Osteocyte (in vitro differentiated cells): ENCODE data around the gene ULK1. TPM values are rescaled to one million over a fixed set of nuclear protein-coding genes. Genes with fewer than 3 reads are reported as not detected.

Experiments used
- DNase-seq: peaks from one replicate; pipeline ENCODE4 v3.0.0; 2021; ENCODE audit warnings: mixed read lengths; ENCODE audit not compliant: unreplicated experiment; ENCODE audit errors: extremely low spot score
- H3K27ac Mint-ChIP-seq: one replicate; pipeline ENCODE4 v1.8.0; 2021; ENCODE audit warnings: mild to moderate bottlenecking, mixed read lengths; ENCODE audit not compliant: unreplicated experiment
- H3K27me3 Mint-ChIP-seq: one replicate; pipeline ENCODE4 v1.8.0; 2021; ENCODE audit warnings: mixed read lengths; ENCODE audit not compliant: unreplicated experiment
- H3K36me3 Mint-ChIP-seq: one replicate; pipeline ENCODE4 v1.8.0; 2021; ENCODE audit warnings: mixed read lengths; ENCODE audit not compliant: unreplicated experiment
- H3K4me1 Mint-ChIP-seq: one replicate; pipeline ENCODE4 v1.8.0; 2021; ENCODE audit warnings: mixed read lengths; ENCODE audit not compliant: unreplicated experiment
- H3K4me3 Mint-ChIP-seq: one replicate; pipeline ENCODE4 v1.8.0; 2021; ENCODE audit warnings: mild to moderate bottlenecking, moderate library complexity, mixed read lengths; ENCODE audit not compliant: unreplicated experiment
- H3K9me3 Mint-ChIP-seq: one replicate; pipeline ENCODE4 v1.8.0; 2021; ENCODE audit warnings: mixed read lengths; ENCODE audit not compliant: unreplicated experiment
- total RNA-seq: library from RNA; stranded (reverse); gene quantifications from 2 replicates; pipeline ENCODE4 v1.2.1, GENCODE V29; 2021
- TF ChIP-seq, protein P1 (sequence below): fragments of 200-600 bp; sonication (generic); IDR thresholded peaks from 2 replicates; pipeline ENCODE4 v1.5.0; 2021; ENCODE audit warnings: antibody characterized with exemption, mild to moderate bottlenecking, moderate library complexity

Gene ULK1
- total RNA-seq, 1 donor from 2014 or later = 69.6 TPM

DNA sequence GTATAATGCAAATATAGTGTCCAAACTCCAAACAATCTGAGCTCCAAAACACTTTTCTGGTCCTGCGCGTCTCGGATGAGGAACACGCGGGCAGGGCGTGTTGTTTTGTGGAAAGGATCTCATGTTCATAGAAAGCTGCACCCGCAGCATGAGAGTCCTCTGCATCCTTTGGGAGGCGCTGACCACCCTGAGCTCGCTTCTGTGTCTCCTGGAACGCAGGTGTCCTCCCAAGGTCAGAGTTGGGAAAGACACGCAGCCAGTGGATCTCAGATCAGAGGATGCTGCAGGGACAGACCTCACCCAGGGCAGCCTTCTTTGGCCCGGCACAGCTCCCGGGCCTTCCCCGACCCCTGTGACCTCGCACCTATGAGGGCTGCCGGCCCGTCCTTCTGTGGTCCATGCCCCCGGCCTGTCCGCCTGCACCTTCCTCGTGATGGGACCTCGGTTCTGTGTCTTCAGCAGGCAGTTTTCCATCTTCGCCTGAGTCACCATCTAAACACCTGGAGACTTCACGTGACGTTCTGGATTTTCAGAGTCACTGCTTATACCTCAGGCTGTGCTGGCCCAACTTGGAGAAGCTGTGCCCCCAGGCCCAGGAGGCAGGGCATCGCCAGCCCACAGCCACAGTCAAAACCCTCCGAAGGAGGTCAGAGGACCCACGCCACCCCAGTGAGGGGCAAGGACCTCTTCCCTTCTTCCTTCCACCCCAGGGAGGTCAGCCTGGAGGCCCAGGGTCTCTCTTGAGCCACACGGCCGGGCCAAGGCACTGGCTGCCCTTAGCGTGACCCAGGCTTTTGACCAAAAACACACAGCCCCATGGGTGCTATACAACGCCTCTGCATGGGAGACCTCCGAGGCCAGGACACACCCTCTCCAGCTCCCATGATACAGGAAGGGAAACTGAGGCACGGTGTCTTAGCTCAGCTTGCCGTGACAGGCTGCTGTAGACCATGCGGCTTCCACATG, 40.3 kb upstream of the ULK1 start:
- Mint-ChIP-seq H3K36me3 (no peaks in the 10 kb centered on the region), H3K27me3 (no peaks in the 10 kb centered on the region), H3K4me3 (no peak overlapping the region), H3K4me1 (peaks cover 6% of the 10 kb centered on the region), H3K9me3 (no peaks in the 10 kb centered on the region), H3K27ac (no peak overlapping the region)
- peak; percentile 72 for DNase-seq
- TF ChIP-seq, protein P1, sequence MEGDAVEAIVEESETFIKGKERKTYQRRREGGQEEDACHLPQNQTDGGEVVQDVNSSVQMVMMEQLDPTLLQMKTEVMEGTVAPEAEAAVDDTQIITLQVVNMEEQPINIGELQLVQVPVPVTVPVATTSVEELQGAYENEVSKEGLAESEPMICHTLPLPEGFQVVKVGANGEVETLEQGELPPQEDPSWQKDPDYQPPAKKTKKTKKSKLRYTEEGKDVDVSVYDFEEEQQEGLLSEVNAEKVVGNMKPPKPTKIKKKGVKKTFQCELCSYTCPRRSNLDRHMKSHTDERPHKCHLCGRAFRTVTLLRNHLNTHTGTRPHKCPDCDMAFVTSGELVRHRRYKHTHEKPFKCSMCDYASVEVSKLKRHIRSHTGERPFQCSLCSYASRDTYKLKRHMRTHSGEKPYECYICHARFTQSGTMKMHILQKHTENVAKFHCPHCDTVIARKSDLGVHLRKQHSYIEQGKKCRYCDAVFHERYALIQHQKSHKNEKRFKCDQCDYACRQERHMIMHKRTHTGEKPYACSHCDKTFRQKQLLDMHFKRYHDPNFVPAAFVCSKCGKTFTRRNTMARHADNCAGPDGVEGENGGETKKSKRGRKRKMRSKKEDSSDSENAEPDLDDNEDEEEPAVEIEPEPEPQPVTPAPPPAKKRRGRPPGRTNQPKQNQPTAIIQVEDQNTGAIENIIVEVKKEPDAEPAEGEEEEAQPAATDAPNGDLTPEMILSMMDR = no peak

DNA sequence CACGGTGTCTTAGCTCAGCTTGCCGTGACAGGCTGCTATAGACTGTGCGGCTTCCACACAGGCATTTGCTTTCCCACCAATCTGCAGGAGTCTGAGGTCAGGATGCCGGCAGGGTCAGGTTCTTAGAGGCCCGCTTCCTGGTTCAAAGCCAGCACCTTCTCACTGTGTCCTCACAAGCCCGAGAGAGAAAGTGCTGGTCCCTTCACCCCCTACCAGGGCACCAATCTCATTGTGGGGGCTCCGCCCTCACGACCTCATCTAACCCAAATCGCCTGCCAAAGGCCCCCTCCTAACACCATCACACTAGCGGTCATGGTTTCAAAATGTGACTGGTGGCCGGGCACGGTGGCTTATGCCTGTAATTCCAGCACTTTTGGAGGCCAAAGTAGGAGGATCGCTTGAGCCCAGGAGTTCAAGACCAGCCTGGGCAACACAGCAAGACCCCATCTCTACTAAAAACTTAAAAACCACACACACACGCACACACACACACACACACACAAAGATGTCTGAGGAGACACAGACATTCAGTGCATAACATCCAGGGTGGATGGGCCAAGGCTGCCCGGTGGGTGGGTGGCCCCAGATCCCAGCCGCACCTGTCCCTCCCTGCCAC, 39.5 kb upstream of the ULK1 start:
- no peak overlapping the region for H3K27ac Mint-ChIP-seq
- H3K9me3 Mint-ChIP-seq = no peaks in the 10 kb centered on the region
- H3K27me3 Mint-ChIP-seq = no peaks in the 10 kb centered on the region
- TF ChIP-seq, protein P1 = no peak
- H3K4me1 Mint-ChIP-seq = peaks cover 11% of the 10 kb centered on the region
- no peaks in the 10 kb centered on the region for H3K36me3 Mint-ChIP-seq
- DNase-seq = no peak
- no peak overlapping the region for H3K4me3 Mint-ChIP-seq

DNA sequence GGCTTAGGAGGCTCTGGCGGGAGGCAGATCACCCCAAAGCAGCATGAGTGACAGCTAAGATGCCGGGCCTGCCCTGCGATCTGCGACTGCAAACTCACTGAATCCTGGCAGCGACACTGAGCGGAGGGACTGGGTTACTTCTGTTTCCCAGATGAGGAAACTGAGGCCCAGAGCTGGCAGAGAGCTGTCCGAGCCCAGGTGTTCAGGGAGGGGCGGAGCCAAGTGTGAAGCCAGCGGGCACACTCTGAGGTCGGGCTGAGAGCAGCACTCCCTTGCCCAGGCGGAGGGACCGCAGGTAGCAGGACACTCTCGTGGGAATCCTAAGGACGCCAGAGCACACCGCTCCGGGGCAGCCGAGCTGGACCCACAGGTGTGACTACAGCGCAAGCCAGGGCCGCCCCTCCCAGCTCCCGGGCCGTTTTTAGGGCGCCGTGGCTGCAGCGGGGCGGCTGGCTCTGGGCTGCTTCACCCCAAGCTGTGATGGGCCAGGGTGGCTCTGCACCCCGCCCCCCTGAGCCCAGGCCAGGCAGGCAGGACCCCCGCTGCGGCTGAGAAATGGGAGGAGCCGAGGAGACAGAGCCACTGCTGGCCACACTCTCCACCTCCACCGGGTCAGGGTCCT, 38.8 kb upstream of the ULK1 start:
- Mint-ChIP-seq H3K4me3 (no peak overlapping the region), H3K4me1 (peaks cover 17% of the 10 kb centered on the region), H3K27ac (no peak overlapping the region), H3K9me3 (no peaks in the 10 kb centered on the region), H3K27me3 (no peaks in the 10 kb centered on the region), H3K36me3 (no peaks in the 10 kb centered on the region)
- TF ChIP-seq, protein P1 = no peak
- peak; percentile 83 for DNase-seq

DNA sequence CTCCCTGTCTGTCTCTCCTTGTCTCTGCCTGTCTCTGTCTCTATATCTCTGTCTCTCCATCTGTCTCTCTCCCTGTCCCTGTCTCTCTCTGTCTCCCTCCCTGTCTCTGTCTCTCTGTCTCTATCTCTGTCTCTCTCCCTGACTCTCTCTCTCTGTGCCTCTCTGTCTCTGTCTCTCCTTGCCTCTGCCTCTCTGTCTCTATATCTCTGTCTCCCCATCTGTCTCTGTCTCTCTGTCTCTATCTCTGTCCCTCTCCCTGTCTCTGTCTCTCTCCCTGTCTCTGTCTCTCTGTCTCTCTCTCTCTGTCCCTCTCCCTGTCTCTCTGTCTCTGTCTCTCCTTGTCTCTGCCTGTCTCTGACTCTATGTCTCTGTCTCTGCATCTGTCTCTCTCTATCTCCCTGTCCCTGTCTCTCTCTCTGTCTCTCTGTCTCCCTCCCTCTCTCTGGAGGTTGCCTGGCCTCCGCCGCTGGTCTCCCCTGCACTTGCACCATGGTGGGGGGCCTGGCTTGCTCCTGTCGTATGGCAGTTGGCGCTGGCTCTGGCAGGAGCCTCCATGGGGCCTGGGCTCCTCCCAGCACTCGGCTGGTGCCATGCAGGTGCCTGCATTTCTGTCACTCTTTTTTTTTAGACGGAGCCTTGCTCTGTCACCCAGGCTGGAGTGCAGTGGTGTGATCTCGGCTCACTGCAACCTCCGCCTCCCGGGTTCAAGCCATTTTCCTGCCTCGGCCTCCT, 37.9 kb upstream of the ULK1 start:
- DNase-seq = no peak
- H3K9me3 Mint-ChIP-seq = no peaks in the 10 kb centered on the region
- no peak overlapping the region for H3K4me3 Mint-ChIP-seq
- H3K27me3 Mint-ChIP-seq = no peaks in the 10 kb centered on the region
- TF ChIP-seq, protein P1 = no peak
- H3K36me3 Mint-ChIP-seq = no peaks in the 10 kb centered on the region
- H3K4me1 Mint-ChIP-seq = peaks cover 25% of the 10 kb centered on the region
- H3K27ac Mint-ChIP-seq = no peak overlapping the region
